Keratinocyte (primary cell): Measurements from ENCODE around the gene IL15RA. TPM values are rescaled to one million over a fixed set of nuclear protein-coding genes. Genes with fewer than 3 reads are reported as not detected.
A peak's percentile ranks its signal among the peaks of the same experiment; 100 is the strongest.

Experiments
- DNase-seq: peaks from one replicate; pipeline ENCODE4 v3.0.0-alpha.2; 2011; ENCODE audit warnings: low read depth, missing footprints, low spot score
- FAIRE-seq: peaks from 2 replicates; lab custom pipeline; 2011; peaks lifted over from hg19 to GRCh38; lab: Jason Lieb, UNC
- H2AFZ ChIP-seq: 2 replicates; pipeline ENCODE4 v1.6.0; 2012; ENCODE audit warnings: low read length, control low read depth, inconsistent platforms; ENCODE audit not compliant: control insufficient read depth
- H3K27ac ChIP-seq: 2 replicates; pipeline ENCODE4 v1.5.1; 2011; ENCODE audit warnings: low read length; ENCODE audit not compliant: control insufficient read depth, insufficient read depth
- H3K27me3 ChIP-seq: 3 replicates; pipeline ENCODE4 v1.6.0; 2011; ENCODE audit warnings: low read length; ENCODE audit not compliant: control insufficient read depth, insufficient read depth; ENCODE audit errors: extremely low read depth
- H3K36me3 ChIP-seq, 2 experiments: 2 replicates in 1 of 2; 3 replicates in 1 of 2; pipeline ENCODE4 v1.5.1; 2011; ENCODE audit warnings: low read length in 2 of 2, mild to moderate bottlenecking in 1 of 2; ENCODE audit not compliant: control insufficient read depth in 2 of 2, insufficient read depth in 2 of 2; ENCODE audit errors: extremely low read depth in 1 of 2
- H3K4me1 ChIP-seq: 3 replicates; pipeline ENCODE4 v1.5.1; 2011; ENCODE audit warnings: low read length; ENCODE audit not compliant: control insufficient read depth, insufficient read depth; ENCODE audit errors: extremely low read depth
- H3K4me2 ChIP-seq: 3 replicates; pipeline ENCODE4 v1.6.0; 2011; ENCODE audit warnings: low read depth, low read length; ENCODE audit not compliant: control insufficient read depth, insufficient read depth; ENCODE audit errors: extremely low read depth
- H3K4me3 ChIP-seq, 3 experiments: fragments of 200-600 bp in 1 of 3; sonication (generic) in 1 of 3; 2 replicates in 2 of 3; 3 replicates in 1 of 3; pipeline ENCODE4 v1.5.1; 2011 to 2016; ENCODE audit warnings: low read length in 3 of 3, mild to moderate bottlenecking in 3 of 3, control low read depth in 2 of 3, inconsistent platforms in 1 of 3, low read depth in 1 of 3, mixed read lengths in 1 of 3, mixed run types in 1 of 3, moderate library complexity in 1 of 3; ENCODE audit not compliant: control insufficient read depth in 2 of 3, insufficient read depth in 2 of 3; ENCODE audit errors: extremely low read depth in 1 of 3
- H3K79me2 ChIP-seq: 2 replicates; pipeline ENCODE4 v1.6.0; 2012; ENCODE audit warnings: low read length; ENCODE audit not compliant: control insufficient read depth, insufficient read depth
- H3K9ac ChIP-seq: 3 replicates; pipeline ENCODE4 v1.6.0; 2011; ENCODE audit warnings: low read length; ENCODE audit not compliant: control insufficient read depth, insufficient read depth; ENCODE audit errors: extremely low read depth
- H3K9me1 ChIP-seq: 3 replicates; pipeline ENCODE4 v1.6.0; 2011; ENCODE audit warnings: low read length; ENCODE audit not compliant: control insufficient read depth, insufficient read depth; ENCODE audit errors: extremely low read depth
- H3K9me3 ChIP-seq: 2 replicates; pipeline ENCODE4 v1.5.1; 2012; ENCODE audit warnings: low read depth, low read length; ENCODE audit not compliant: control insufficient read depth
- H4K20me1 ChIP-seq: 3 replicates; pipeline ENCODE4 v1.6.0; 2011; ENCODE audit warnings: low read length; ENCODE audit not compliant: control insufficient read depth, insufficient read depth; ENCODE audit errors: extremely low read depth
- CTCF ChIP-seq, 3 experiments: IDR thresholded peaks in 1 of 3; conservative IDR thresholded peaks in 1 of 3; optimal IDR thresholded peaks in 1 of 3; 2 replicates in 2 of 3; 3 replicates in 1 of 3; pipeline versions ENCODE3 to v1.5.1; 2011; ENCODE audit warnings: low read length in 3 of 3, mild to moderate bottlenecking in 3 of 3, moderate library complexity in 2 of 3, control low read depth in 1 of 3, inconsistent platforms in 1 of 3; ENCODE audit not compliant: insufficient read depth in 2 of 3; ENCODE audit errors: extremely low read depth in 1 of 3
- EZH2 ChIP-seq: IDR thresholded peaks from one replicate; pipeline ENCODE4 v1.6.1; 2012; ENCODE audit warnings: inconsistent platforms, mild to moderate bottlenecking, low read length, moderate library complexity
- dilution Hi-C: fragments of 300-500 bp; cut with MboI; formaldehyde crosslinking; loops from one replicate; pipeline ENCODE4 v1.7.0; 2020; ENCODE audit warnings: low sequenced_read_pairs; ENCODE audit not compliant: extremely low pct_ligation_motif_present
- polyA plus RNA-seq, 5 experiments: library from polyadenylated mRNA; depleted of rRNA in 3 of 5; stranded (reverse) in 3 of 5; stranded (forward) in 1 of 5; unstranded in 1 of 5; fragments of >200 nt; gene quantifications; 1 replicate in 1 of 5; 2 replicates in 3 of 5; 3 replicates in 1 of 5; pipeline versions ENCODE4 v1.2.1 to v1.2.3, GENCODE V29; 2011 to 2012; ENCODE audit warnings: missing spikeins in 2 of 5, low read depth in 1 of 5, low replicate concordance in 1 of 5

IL15RA gene
- polyA plus RNA-seq, 1 donor (not counting 4 experiments of a cell fraction or from before 2014, with no cell fraction given): 3.8 TPM

GRCh38 chr10:6009961-6010360 is 32.6 kb upstream of the IL15RA start:
- Histone ChIP-seq H3K27ac (no peak overlapping the region), H3K4me1 (peaks cover 3% of the 10 kb centered on the region), H4K20me1 (no peaks in the 10 kb centered on the region), H3K27me3 (peaks cover 5% of the 10 kb centered on the region), H3K9me1 (no peaks in the 10 kb centered on the region), H3K4me2 (no peak overlapping the region), H3K79me2 (no peaks in the 10 kb centered on the region), H3K36me3 (no peaks in the 10 kb centered on the region), H2AFZ (no peak overlapping the region), H3K9ac (no peak overlapping the region), H3K4me3 (no peak overlapping the region), H3K9me3 (no peaks in the 10 kb centered on the region)
- dilution Hi-C loops: no loop called here
- DNase-seq (no peak), FAIRE-seq (no peak)
- TF ChIP-seq EZH2: no peak
- TF ChIP-seq CTCF (optimal IDR thresholded peaks at IDR 0.05 in 1 of 3, IDR thresholded peaks at IDR 0.05 in 1 of 3, conservative IDR thresholded peaks at IDR 0.05 in 1 of 3; ENCODE audit: extremely low read depth in 1 of 3, insufficient read depth in 2 of 3, low read length in 3 of 3): no peak

- Histone ChIP-seq H3K36me3 (no peaks in the 10 kb centered on the region), H3K79me2 (no peaks in the 10 kb centered on the region), H3K27ac (no peak overlapping the region), H3K4me2 (peak overlapping the region; percentile 61), H3K9ac (no peak overlapping the region), H3K9me3 (no peaks in the 10 kb centered on the region), H3K27me3 (peaks cover 5% of the 10 kb centered on the region), H2AFZ (no peak overlapping the region), H3K4me1 (no peaks in the 10 kb centered on the region), H3K9me1 (no peaks in the 10 kb centered on the region), H4K20me1 (no peaks in the 10 kb centered on the region), H3K4me3 (no peak overlapping the region)
- DNase-seq (no peak), FAIRE-seq (no peak)
- dilution Hi-C loops: no loop called here
- TF ChIP-seq EZH2: no peak
- no peak for TF ChIP-seq CTCF (optimal IDR thresholded peaks at IDR 0.05 in 1 of 3, IDR thresholded peaks at IDR 0.05 in 1 of 3, conservative IDR thresholded peaks at IDR 0.05 in 1 of 3; ENCODE audit: extremely low read depth in 1 of 3, insufficient read depth in 2 of 3, low read length in 3 of 3)
Observed at GRCh38 chr10:6009150-6009549, 31.8 kb upstream of the IL15RA start.
